Renal cortical epithelial cell (primary cell): ENCODE results near the gene TMSB10. TPM values are rescaled to one million over a fixed set of nuclear protein-coding genes. Genes with fewer than 3 reads are reported as not detected.
"Not testable (repeated sequence)": the region's sequence is repeated elsewhere in the genome, so short reads cannot be mapped to it uniquely, and the experiment has no call there.

Experiments used
- DNase-seq: peaks from one replicate; pipeline ENCODE4 v3.0.0-alpha.2; 2011; ENCODE audit warnings: low read depth
- total RNA-seq: library from RNA; depleted of rRNA; stranded (reverse); fragments of >200 nt; gene quantifications from 2 replicates; pipeline ENCODE4 v1.2.3, GENCODE V29; 2014

TMSB10 gene
- 4,859 and 12,113 TPM in 2 replicates for total RNA-seq

GRCh38 chr2:84905181-84906107 lies at the start of gene TMSB10:
TSS of gene TMSB10 (plus strand) at chr2:84905656.
- DNase-seq, result peak; percentile 34

GRCh38 chr2:84855731-84856130 lies 49.7 kb upstream of the TMSB10 start:
- no peak for DNase-seq

GRCh38 chr2:84856787-84857186 lies 48.7 kb upstream of the TMSB10 start:
- DNase-seq, result no peak

DNA sequence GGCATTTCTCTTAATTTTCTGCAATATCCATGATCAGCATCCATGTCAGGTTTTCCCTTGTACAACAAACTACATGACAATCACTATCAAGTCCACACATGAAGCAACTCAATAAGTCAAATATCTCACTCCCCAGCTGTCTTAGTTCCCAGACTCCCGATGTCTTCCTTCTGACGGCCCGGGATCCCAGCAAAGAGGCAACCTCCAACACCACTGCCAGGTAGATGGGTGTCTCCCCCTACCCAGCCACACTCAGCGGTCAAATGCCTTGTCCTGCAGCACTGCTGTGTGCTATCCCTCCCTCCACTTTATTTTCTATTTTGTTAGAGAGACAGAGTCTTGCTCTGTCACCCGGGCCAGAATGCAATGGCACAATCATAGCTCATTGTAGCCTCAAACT lies 47.9 kb upstream of the TMSB10 start:
- no peak for DNase-seq

DNA sequence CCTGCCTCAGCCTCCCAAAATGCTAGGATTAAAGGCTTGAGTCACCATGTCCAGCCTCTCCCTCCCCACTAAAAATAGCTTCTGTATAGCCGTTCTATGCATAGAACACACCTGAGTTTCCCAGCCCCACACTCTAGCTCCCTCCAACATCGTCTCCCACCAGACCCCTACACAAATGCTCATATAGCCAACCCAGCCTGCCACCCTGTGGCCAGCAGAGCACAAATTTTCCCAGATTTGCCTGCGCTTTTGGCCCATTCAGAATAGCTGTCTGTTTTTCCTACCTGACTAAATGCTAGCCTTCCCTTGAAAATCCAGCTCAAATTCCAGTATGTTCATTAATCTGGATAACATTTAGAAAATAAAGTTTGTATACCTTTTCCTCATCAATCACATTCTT lies 47.3 kb upstream of the TMSB10 start:
- no peak for DNase-seq

- DNase-seq, result no peak
These were observed 46.5 kb upstream of the TMSB10 start for GRCh38 chr2:84858937-84859336.

DNA sequence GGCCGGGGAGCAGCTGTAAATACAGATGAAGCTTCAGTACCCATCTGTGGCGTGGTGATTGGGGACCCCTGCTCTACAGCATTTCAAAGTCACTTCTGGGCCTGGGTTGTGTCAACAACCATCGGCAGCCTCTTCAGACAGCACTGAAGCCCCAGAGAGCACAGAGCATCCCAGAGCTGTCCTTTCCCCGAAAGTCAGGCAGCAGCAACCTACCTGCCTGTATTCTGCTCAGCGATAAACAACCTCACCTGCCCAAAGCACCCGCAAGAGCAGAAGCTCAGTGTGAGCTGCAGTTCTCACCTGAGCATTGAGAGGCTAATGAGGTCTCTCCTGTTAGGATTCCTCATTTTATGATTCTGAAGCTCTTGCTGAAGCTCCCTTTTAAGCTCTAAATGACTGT lies 43.9 kb upstream of the TMSB10 start:
- no peak for DNase-seq

DNA sequence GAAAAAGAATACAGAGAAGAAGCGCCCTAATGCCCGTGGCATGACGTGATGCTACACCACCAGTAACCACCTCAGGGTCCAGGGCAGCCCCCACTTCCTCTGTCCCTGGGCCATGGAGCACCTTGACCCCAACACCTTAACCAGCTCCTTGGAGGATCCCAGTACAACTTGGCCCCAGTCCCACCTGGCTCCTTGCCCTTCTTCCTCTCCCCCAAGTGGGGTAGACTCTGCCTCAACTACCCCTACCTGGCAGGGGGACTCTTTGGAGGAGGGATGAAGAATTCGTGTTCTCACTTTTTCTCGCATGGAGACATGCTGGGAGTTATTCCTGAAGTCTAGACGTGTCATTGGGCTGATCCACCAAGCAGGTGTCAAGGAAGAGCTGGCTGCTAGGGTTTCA lies 43.5 kb upstream of the TMSB10 start:
- DNase-seq, result no peak

DNA sequence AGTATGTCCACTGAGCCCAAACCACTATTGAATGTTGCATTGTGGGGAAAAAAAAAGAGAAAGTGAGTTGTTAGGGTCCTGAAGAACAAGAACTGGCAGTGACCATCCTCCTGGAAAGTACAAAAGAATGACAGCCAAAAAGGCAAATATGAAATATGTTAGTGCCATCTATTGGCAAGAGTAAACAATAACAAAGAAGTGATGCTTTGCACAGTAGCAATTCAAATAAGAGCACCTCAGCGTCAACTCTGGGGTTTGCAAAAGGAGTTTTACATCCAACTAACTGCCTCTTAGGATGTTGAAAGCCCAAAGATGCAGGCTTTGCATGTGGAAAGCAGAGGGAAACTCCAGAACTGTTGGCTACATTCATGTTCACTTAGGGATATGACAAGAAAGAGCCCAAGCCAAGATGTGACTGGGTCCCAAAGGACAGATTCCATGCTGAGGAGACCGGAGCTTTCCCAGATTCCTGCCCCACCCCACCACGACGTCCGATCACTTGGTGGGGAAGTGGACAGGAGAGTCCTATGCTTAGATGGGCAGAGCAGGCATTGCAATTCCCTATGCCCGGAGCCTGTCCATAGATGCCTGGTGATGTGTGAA lies 40.2 kb upstream of the TMSB10 start:
- peak; percentile 29 for DNase-seq

DNA sequence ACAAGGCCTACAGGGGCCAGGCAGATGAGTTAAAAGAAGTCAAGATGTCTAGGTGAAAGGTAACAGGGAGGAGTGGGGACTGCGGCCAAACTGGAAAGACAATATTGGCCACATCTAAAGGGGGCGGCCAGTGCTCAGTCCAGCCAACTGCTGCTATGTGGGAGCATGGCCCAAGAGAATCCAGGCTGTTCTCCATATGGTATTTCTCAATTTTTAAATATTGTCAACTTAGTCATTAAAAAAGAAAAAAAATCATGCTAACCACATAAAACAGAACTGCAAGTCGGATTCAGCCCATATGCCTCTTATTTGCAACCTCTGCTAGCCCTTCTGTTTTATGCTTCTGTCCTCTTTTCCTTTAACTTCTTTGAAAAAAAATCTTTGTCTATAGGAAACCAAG lies 39.3 kb upstream of the TMSB10 start:
- no peak for DNase-seq

DNA sequence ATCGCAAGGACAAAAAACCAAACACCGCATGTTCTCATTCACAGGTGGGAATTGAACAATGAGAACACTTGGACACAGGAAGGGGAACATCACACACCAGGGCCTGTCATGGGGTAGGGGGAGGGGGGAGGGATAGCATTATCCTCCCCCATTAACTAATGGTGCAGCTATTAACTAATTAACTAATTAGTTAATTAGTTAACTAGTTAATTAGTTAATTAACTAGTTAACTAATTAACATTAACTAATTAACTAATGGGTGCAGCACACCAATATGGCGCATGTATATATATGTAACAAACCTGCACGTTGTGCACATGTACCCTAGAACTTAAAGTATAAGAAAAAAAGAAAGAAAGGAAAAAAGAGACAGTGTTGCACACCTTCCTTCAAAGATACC lies 37.1 kb upstream of the TMSB10 start:
- not testable (repeated sequence) for DNase-seq

DNA sequence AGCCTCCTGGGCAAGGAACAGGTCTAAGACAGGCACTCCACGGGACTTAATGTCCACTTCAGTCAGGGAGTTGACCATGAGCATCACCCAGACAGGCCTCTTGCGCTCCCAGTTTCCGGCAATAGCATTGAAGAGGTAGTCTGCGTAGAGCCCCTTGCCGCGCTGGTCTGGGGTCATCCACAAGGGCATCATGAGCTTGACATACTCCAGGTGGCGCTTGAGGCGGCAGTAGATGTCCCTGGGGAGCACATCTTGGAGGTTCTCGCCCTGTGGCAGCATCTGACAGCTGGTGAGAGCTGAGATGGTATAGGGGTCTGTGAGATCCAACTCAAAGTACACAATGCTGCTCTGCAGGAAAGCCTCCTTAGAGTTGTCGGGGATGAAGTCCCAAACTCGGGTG lies 35.1 kb upstream of the TMSB10 start:
- DNase-seq, result no peak

- DNase-seq, result not testable (repeated sequence)
These were observed 32.8 kb upstream of the TMSB10 start for GRCh38 chr2:84872691-84873090.

GRCh38 chr2:84873350-84873749 lies 32.1 kb upstream of the TMSB10 start:
- DNase-seq, result no peak

DNA sequence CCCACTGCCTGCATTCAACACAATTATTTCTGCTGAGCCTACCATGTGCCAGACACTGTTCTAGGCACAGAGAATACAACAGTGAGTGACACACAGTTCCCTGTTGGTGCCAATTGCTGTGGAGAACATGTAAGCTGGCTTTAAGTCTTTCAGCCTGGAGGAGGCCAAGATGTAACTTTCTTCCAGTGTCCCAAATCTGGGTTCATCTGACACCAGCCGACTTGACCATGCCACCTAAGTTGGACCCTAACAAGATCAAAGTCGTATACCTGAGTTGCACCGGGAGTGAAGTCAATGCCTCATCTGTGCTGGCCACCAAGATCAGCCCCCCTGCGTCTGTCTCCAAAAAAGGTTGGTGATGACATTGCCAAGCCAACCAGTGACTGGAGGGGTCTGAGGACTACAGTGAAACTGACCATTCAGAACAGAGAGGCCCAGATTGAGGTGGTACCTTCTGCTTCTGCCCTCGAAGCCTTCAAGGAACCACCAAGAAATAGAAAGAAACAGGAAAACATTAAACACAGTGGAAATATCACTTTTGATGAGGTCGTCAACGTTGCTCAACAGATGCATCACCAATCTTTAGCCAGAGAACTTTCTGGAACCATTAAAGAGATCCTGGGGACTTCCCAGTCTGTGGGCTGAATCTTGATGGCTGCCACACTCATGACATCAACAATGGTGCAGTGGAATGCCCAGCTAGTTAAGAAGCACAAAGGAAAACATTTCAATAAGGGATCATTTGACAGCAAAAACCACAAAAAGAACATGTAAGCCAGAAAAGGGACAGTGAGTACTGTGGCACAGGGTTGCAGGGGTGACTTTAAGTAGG lies 30.9 kb upstream of the TMSB10 start:
- DNase-seq, result peak; percentile 73

GRCh38 chr2:84875213-84875560 lies 30.3 kb upstream of the TMSB10 start:
- DNase-seq, result no peak

- not testable (repeated sequence) for DNase-seq
These were observed 29.8 kb upstream of the TMSB10 start for GRCh38 chr2:84875619-84876018.

DNA sequence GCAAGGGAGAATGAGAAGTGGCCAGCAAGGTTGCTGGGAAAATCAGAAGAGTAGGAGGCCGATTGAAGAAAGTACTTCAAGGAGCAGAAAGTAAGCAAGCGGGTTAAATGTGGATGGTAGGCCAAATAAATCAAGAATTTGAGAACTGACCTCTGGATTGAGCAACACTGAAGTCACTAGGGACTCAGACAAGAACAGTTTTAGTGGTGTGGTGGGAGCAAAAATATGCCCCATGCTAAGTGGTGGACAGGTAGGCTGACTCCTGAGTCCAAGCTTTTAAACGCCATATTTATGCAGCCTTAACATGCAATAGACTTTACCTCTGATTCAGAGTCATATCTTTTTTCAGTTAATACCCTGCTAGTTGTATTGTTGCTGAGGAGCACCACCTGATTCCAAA lies 29.1 kb upstream of the TMSB10 start:
- DNase-seq, result no peak

DNA sequence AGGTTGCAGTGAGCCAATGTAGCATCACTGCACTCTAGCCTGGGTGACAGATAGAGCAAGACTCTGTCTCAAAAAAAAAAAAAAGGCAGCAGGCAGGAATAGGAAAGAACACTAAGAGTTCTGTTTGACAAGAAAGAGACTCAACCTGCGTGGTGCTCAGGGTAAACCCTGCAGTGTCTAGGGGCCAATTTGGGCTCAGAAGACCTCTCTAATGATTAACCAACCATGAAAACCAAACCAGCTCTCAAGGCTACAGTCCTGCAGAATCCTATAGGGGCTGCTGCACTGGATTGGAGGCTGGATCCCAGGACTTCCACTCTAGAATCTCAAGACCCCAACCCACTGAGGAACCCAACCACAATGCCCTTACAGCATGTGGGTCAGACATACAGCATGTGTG lies 27.0 kb upstream of the TMSB10 start:
- DNase-seq, result no peak

- no peak for DNase-seq
These were observed 26.4 kb upstream of the TMSB10 start for GRCh38 chr2:84878896-84879583.

DNA sequence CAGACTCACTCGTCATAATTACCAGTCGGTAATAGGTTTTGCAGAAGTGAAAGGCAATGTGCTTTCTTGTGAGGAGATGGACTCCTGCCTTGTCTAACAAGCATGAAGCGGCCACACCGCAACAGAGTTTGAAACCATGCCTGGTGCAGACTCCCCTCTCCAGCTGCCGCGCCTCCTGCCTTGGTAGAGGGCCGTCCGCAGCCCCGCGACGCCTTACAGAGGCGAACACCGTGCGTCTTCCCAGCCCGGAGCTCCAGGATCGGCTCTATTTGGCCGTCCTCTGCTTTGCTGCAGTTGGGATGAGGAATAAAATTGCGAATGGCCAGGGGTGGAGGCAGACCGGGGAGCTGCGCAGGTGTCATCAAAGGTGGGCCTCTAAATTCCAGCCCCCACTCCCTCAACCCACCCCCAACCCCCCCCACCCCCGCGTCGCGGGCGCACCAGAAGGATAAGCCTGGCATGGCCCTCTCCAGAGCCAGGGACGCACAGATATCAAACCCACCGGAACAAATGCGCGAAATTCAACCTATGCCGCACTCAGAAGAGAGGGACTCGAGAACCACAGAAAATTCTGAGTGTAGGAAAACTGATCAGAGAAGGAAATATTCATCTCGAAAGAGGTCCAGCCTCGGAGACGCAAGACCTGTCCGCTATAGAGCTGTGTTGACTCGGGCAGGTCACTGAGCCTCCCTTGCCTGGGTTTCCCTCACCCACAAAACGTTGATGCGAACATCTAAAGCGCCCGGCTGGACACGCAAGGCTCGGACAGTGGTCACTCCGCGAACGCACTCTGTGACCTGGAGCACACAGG lies 25.7 kb upstream of the TMSB10 start:
- no peak for DNase-seq
